ENCODE data around the gene PEX14.

Gene PEX14

GRCh38 chr1:10655002-10655401 is 180.3 kb downstream of the PEX14 start:
- Histone ChIP-seq H3K9ac (no peak overlapping the region), H3K36me3 (peaks cover 8% of the 10 kb centered on the region; the same call in 1 of the 2 replicates), H3K9me3 (no peaks in the 10 kb centered on the region), H3K4me1 (no peaks in the 10 kb centered on the region), H3K27me3 (no peaks in the 10 kb centered on the region), H4K20me1 (no peaks in the 10 kb centered on the region), H3K4me3 (no peak overlapping the region), H3K4me2 (no peak overlapping the region), H3K27ac (no peak overlapping the region)
- TF ChIP-seq Cebpa-rat (IDR thresholded peaks at IDR 0.05), result no peak

- Histone ChIP-seq H3K4me3 (no peak overlapping the region), H3K36me3 (peaks cover 8% of the 10 kb centered on the region; the same call in 1 of the 2 replicates), H3K9ac (no peak overlapping the region), H3K4me1 (no peaks in the 10 kb centered on the region), H3K27me3 (no peaks in the 10 kb centered on the region), H3K9me3 (no peaks in the 10 kb centered on the region), H4K20me1 (no peaks in the 10 kb centered on the region), H3K27ac (no peak overlapping the region), H3K4me2 (no peak overlapping the region)
- no peak for TF ChIP-seq Cebpa-rat (IDR thresholded peaks at IDR 0.05)
These were observed 181.7 kb downstream of the PEX14 start for GRCh38 chr1:10656431-10656830.

GRCh38 chr1:10657088-10657847 is 182.5 kb downstream of the PEX14 start:
- Histone ChIP-seq H4K20me1 (no peaks in the 10 kb centered on the region), H3K36me3 (peaks cover 8% of the 10 kb centered on the region; the same call in 1 of the 2 replicates), H3K4me2 (no peak overlapping the region), H3K27ac (no peak overlapping the region), H3K4me3 (no peak overlapping the region), H3K9ac (no peak overlapping the region), H3K9me3 (no peaks in the 10 kb centered on the region), H3K27me3 (no peaks in the 10 kb centered on the region), H3K4me1 (no peaks in the 10 kb centered on the region)
- no peak for TF ChIP-seq Cebpa-rat (IDR thresholded peaks at IDR 0.05)

GRCh38 chr1:10658396-10659066 is 183.8 kb downstream of the PEX14 start:
- no peak for TF ChIP-seq Cebpa-rat (IDR thresholded peaks at IDR 0.05)
- no peaks in the 10 kb centered on the region for H4K20me1 ChIP-seq
- no peak overlapping the region for H3K4me3 ChIP-seq
- peaks cover 11% of the 10 kb centered on the region for H3K4me1 ChIP-seq
- H3K27me3 ChIP-seq, result no peaks in the 10 kb centered on the region
- H3K36me3 ChIP-seq, result peaks cover 4% of the 10 kb centered on the region; the same call in 1 of the 2 replicates
- H3K27ac ChIP-seq, result no peak overlapping the region
- no peak overlapping the region for H3K9ac ChIP-seq
- H3K9me3 ChIP-seq, result no peaks in the 10 kb centered on the region
- H3K4me2 ChIP-seq, result no peak overlapping the region

- no peak overlapping the region for H3K9ac ChIP-seq
- peaks cover 18% of the 10 kb centered on the region for H3K4me1 ChIP-seq
- H3K9me3 ChIP-seq, result no peaks in the 10 kb centered on the region
- no peak overlapping the region for H3K27ac ChIP-seq
- no peaks in the 10 kb centered on the region for H3K27me3 ChIP-seq
- H3K4me2 ChIP-seq, result no peak overlapping the region
- H4K20me1 ChIP-seq, result no peaks in the 10 kb centered on the region
- no peak overlapping the region for H3K4me3 ChIP-seq
- no peak for TF ChIP-seq Cebpa-rat (IDR thresholded peaks at IDR 0.05)
- H3K36me3 ChIP-seq, result no peaks in the 10 kb centered on the region; the same call in 1 of the 2 replicates
These were observed 184.5 kb downstream of the PEX14 start for GRCh38 chr1:10659218-10659617.

- TF ChIP-seq Cebpa-rat (IDR thresholded peaks at IDR 0.05), result no peak
- Histone ChIP-seq H3K9ac (no peak overlapping the region), H3K4me2 (no peak overlapping the region), H3K27ac (no peak overlapping the region), H3K36me3 (peaks cover under 1% of the 10 kb centered on the region; the same call in 1 of the 2 replicates), H4K20me1 (no peaks in the 10 kb centered on the region), H3K27me3 (no peaks in the 10 kb centered on the region), H3K4me3 (no peak overlapping the region), H3K9me3 (no peaks in the 10 kb centered on the region), H3K4me1 (peaks cover 20% of the 10 kb centered on the region)
These were observed 185.1 kb downstream of the PEX14 start for GRCh38 chr1:10659646-10660540.

- Histone ChIP-seq H3K36me3 (peaks cover 4% of the 10 kb centered on the region; the same call in 1 of the 2 replicates), H3K27ac (no peak overlapping the region), H3K4me2 (no peak overlapping the region), H3K9ac (no peak overlapping the region), H3K27me3 (no peaks in the 10 kb centered on the region), H4K20me1 (no peaks in the 10 kb centered on the region), H3K4me1 (peaks cover 20% of the 10 kb centered on the region), H3K4me3 (no peak overlapping the region), H3K9me3 (no peaks in the 10 kb centered on the region)
- TF ChIP-seq Cebpa-rat (IDR thresholded peaks at IDR 0.05), result no peak
These were observed 186.7 kb downstream of the PEX14 start for GRCh38 chr1:10661453-10661852.

- Histone ChIP-seq H3K4me2 (no peak overlapping the region), H3K27me3 (no peaks in the 10 kb centered on the region), H3K36me3 (peaks cover 4% of the 10 kb centered on the region; the same call in 1 of the 2 replicates)
These were observed 187.4 kb downstream of the PEX14 start for GRCh38 chr1:10662090-10662688.

More at GRCh38 chr1:10662090-10662688, 187.4 kb downstream of the PEX14 start:
- H3K4me3 ChIP-seq, result no peak overlapping the region
- no peak overlapping the region for H3K9ac ChIP-seq
- H3K9me3 ChIP-seq, result no peaks in the 10 kb centered on the region
- H3K4me1 ChIP-seq, result peaks cover 25% of the 10 kb centered on the region
- no peak for TF ChIP-seq Cebpa-rat (IDR thresholded peaks at IDR 0.05)
- H3K27ac ChIP-seq, result no peak overlapping the region
- peaks cover 7% of the 10 kb centered on the region; the same call in 1 of the 2 replicates for H4K20me1 ChIP-seq

Measured in BLaER1 (cell line).